HG02610 (cell line): ENCODE results near the gene RNF19B.
"Not testable (repeated sequence)": the region's sequence is repeated elsewhere in the genome, so short reads cannot be mapped to it uniquely, and the experiment has no call there.

Experiments used
- ATAC-seq: cut with Tn5 transposase; IDR thresholded peaks from one replicate; pipeline ENCODE4 v1.9.1; 2021; ENCODE audit warnings: mild to moderate bottlenecking, moderate library complexity; ENCODE audit not compliant: unreplicated experiment

RNF19B gene

DNA sequence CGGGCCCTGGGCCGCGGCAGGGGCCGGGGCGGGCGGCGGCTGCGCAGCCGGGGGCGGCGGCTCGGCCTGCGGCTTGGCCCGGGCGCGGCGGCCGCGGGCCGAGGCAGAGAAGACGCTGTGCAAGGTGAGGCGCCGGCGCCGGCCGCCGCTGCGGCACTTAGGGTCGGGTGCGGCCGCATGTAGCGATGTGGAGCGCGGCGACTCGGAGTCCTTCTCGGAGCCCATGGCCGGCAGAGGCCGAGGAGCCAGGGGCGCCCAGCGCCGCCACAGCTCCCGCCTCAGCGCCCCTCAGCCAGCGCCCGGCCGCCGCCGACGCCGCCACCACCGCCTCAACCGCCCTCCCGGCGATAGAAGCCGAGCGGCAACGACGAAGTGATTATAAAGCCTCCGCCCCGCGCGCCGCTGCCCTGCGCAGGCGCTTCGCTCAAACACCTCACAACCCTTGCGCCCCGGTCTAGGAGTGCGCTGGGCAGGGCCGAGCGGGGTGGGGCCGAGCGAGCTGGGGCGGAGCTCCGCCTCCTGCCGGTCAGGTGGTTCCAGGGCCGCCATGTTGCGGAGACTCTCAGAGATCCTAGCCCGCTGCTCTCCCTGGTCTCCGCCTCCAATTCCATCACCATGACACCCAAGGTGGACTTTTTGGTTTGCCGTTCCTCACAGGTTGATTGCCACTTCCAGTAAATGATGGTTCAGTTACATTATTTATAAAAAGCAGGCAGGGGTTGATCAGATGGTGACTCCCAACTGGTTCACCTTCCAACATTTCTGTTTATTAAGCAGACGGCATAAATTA, at the start of gene RNF19B:
Gene RNF19B (minus strand): TSS at position 349 of the 790 bp plus-strand sequence. CDS start 124 bp downstream, at position 225.
- ATAC-seq: peak; percentile 86

- no peak for ATAC-seq
These were observed 49.2 kb upstream of the RNF19B start for GRCh38 chr1:33013791-33014190.

DNA sequence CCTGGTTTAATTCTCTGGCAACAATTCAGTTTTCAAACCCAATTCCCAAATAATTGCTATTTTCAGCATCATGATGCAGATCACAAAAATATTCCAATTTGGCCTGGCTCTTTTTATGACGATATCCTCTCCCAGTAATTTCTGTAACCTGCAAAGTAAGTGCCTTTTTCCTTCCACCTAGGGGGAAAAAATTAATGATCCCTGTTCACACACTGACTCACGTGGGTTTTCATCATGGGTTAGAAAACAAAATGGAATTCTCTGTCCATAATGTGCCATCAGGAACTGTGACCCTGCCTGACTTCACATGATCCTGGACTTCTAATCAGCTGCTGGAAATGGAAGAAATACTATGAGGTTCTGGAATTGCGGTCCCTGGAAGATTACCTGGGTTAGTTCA, 47.6 kb upstream of the RNF19B start:
- no peak for ATAC-seq

GRCh38 chr1:33010932-33011731, 46.5 kb upstream of the RNF19B start:
- no peak for ATAC-seq

DNA sequence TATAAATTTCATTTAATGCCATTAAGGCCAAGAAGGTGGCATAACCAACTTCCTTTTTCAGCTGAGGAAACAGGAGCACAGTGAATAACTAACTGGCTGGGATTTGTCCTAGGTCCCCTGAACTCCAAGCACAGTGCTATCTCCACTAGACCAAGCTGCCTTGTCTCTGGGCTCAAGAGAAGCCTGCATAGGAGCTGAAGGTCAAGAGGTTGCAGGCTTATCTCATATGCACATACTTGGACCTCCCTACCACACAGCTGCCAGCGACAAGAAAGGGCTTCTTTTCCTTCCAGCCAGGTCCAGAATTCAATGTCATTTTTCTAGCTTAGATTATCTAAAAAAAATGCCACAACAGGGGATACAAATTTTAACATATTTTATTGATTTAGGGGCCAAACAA, 45.0 kb upstream of the RNF19B start:
- no peak for ATAC-seq

- ATAC-seq: no peak
These were observed 43.7 kb upstream of the RNF19B start for GRCh38 chr1:33008051-33008914.

- ATAC-seq: no peak
These were observed 42.8 kb upstream of the RNF19B start for GRCh38 chr1:33007190-33008050.

GRCh38 chr1:33005838-33006421, 41.3 kb upstream of the RNF19B start:
- ATAC-seq: no peak

GRCh38 chr1:33005117-33005837, 40.7 kb upstream of the RNF19B start:
- no peak for ATAC-seq

- ATAC-seq: no peak
These were observed 40.0 kb upstream of the RNF19B start for GRCh38 chr1:33004613-33005012.

DNA sequence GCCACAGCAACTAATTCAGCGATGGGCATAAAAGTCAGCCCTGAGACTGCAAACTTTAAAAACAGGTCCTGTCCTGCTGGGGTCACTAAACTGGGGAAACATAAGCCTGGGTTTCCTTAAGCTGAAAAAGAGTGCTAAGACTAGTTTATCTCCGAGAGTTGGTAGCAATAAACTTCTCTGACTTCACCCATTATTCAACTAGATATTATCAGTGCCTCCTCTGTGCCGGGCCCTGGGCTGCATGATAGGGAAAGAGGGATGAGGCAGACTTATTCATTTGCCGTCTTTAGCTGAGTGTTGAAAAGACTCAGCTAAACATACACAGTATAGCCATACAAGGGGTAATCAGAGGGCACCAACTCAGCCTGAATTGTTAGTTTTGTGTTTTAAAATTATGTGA, 39.0 kb upstream of the RNF19B start:
- no peak for ATAC-seq

DNA sequence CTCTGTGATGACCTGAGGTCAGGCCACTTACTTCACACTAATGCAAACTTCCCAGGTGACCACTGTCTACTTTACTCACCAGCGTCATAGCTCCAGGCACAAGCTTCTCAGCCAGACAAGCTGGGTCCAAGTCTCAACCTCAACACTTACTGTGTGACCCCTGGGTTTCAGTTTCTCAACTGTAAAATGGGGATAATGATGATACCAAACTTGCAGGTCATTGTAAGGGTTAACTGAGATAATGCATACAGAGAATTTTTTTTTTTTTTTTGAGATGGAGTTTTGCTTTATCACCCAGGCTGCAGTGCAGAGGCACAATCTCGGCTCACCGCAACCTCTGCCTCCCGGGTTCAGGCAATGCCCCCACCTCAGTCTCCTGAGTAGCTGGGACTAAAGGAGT, 37.4 kb upstream of the RNF19B start:
- ATAC-seq: no peak

DNA sequence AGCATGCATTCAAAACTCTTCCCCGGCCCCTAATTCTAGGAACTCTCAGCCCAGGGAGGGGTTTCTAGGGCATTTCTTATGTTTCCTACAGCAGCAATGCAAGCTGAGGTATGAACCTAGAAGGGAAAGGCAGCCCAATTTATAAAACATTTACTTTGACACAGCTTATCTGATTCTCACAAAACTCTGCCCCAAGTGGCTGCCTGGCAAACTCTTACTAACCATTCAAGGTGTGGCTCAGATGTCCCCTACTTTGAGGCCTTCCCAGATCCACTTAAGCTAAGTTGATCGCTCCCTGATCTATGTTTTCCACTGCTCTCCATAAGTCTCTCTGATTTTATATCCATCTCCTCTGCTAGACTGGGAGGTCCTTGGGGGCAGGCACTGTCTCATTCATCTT, 36.7 kb upstream of the RNF19B start:
- no peak for ATAC-seq

DNA sequence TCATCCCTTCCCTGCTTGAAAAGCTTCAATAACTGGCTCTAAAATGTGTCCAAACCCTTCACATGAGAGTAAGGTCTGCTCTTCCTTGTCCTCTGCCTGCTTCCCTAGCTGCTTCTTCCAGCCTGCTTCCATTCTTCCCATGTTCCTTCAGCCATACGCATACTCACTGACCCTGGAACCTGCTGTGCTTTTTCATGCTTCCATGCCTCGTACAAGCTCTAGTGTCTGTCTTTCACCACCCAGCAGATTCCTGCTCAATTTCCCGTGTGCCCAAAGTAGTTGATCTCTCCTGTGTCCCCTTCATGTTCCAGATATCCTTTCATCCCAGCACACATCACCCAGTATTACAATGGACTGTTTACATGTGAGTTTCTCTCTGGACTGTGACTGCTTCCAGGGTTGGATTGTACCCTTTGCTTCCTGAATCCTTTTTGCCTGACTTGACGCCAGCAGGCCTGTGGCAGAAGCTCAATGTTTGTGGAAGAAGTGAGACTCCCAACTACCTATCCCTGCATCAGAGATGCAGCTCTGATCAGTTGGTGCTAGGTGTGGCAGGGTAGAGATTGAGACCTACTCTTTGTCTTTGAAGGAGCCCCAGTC, 35.9 kb upstream of the RNF19B start:
- ATAC-seq: no peak

GRCh38 chr1:32998997-32999396, 34.4 kb upstream of the RNF19B start:
- ATAC-seq: no peak

- ATAC-seq: no peak
These were observed 33.5 kb upstream of the RNF19B start for GRCh38 chr1:32998064-32998463.

GRCh38 chr1:32997381-32997891, 32.8 kb upstream of the RNF19B start:
- ATAC-seq: no peak

DNA sequence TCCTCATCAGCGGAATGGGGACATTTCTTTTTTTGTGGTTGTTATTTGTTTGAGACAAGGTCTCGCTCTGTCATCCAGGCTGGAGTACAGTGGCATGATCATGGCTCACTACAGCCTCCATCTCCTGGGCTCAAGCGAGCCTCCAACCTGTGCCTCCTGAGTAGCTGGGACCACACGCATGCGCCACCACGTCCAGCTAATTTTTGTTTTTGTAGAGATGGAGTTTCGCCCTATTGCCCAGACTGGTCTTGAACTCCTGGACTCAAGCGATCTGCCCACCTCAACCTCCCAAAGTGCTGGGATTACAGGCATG, 28.7 kb upstream of the RNF19B start:
- not testable (repeated sequence) for ATAC-seq
